ENCODE data around the gene NKD1. TPM values are rescaled to one million over a fixed set of nuclear protein-coding genes. Genes with fewer than 3 reads are reported as not detected.

Gene NKD1
- total RNA-seq, 4 donors from 2014 or later: 1.8 to 9.1 (median 2.6) TPM

GRCh38 chr16:50611995-50612848, 64.0 kb downstream of the NKD1 start:
- Histone ChIP-seq H3K4me3 (no peak overlapping the region), H3K27ac (no peak overlapping the region), H3K27me3 (no peaks in the 10 kb centered on the region), H3K36me3 (no peaks in the 10 kb centered on the region), H3K4me1 (peaks cover 22% of the 10 kb centered on the region), H3K9me3 (no peaks in the 10 kb centered on the region)
- no peak for DNase-seq (ENCODE audit: low spot score in 2 of 2)
- WGBS: 89% methylated on average over 10 of the region's 10 CpGs
- no peak for TF ChIP-seq POLR2A (IDR thresholded peaks at IDR 0.05)
- TF ChIP-seq, protein P1, sequence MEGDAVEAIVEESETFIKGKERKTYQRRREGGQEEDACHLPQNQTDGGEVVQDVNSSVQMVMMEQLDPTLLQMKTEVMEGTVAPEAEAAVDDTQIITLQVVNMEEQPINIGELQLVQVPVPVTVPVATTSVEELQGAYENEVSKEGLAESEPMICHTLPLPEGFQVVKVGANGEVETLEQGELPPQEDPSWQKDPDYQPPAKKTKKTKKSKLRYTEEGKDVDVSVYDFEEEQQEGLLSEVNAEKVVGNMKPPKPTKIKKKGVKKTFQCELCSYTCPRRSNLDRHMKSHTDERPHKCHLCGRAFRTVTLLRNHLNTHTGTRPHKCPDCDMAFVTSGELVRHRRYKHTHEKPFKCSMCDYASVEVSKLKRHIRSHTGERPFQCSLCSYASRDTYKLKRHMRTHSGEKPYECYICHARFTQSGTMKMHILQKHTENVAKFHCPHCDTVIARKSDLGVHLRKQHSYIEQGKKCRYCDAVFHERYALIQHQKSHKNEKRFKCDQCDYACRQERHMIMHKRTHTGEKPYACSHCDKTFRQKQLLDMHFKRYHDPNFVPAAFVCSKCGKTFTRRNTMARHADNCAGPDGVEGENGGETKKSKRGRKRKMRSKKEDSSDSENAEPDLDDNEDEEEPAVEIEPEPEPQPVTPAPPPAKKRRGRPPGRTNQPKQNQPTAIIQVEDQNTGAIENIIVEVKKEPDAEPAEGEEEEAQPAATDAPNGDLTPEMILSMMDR (IDR thresholded peaks at IDR 0.05): no peak
- TF ChIP-seq EP300 (IDR thresholded peaks at IDR 0.05): no peak

- Histone ChIP-seq H3K36me3 (no peaks in the 10 kb centered on the region), H3K27me3 (no peaks in the 10 kb centered on the region), H3K4me3 (no peak overlapping the region), H3K4me1 (peaks cover 22% of the 10 kb centered on the region), H3K9me3 (no peaks in the 10 kb centered on the region), H3K27ac (peak overlapping the region; percentile 38)
- WGBS: 89% methylated on average over 6 of the region's 6 CpGs
- TF ChIP-seq POLR2AphosphoS5 (IDR thresholded peaks at IDR 0.05) (no peak), EP300 (IDR thresholded peaks at IDR 0.05) (no peak), POLR2A (IDR thresholded peaks at IDR 0.05) (no peak)
- TF ChIP-seq, protein P1 (IDR thresholded peaks at IDR 0.05): no peak
- no peak for DNase-seq (ENCODE audit: low spot score in 2 of 2)
Measured at GRCh38 chr16:50612849-50613198, 64.6 kb downstream of the NKD1 start.

- Histone ChIP-seq H3K4me3 (no peak overlapping the region), H3K4me1 (peaks cover 22% of the 10 kb centered on the region), H3K27me3 (no peaks in the 10 kb centered on the region), H3K27ac (peak overlapping the region; percentile 38), H3K9me3 (no peaks in the 10 kb centered on the region), H3K36me3 (no peaks in the 10 kb centered on the region)
- WGBS: 58% methylated on average over 18 of the region's 20 CpGs
- no peak for DNase-seq (ENCODE audit: low spot score in 2 of 2)
- TF ChIP-seq, protein P1 (IDR thresholded peaks at IDR 0.05): no peak
- no peak for TF ChIP-seq POLR2A (IDR thresholded peaks at IDR 0.05)
- no peak for TF ChIP-seq EP300 (IDR thresholded peaks at IDR 0.05)
- TF ChIP-seq POLR2AphosphoS5 (IDR thresholded peaks at IDR 0.05): no peak
Measured at GRCh38 chr16:50613281-50613963, 65.2 kb downstream of the NKD1 start.

GRCh38 chr16:50613964-50614474, 65.8 kb downstream of the NKD1 start:
- no peaks in the 10 kb centered on the region for H3K27me3 ChIP-seq
- 80% methylated on average over 7 of the region's 7 CpGs for WGBS
- no peak overlapping the region for H3K4me3 ChIP-seq
- H3K36me3 ChIP-seq: no peaks in the 10 kb centered on the region
- H3K9me3 ChIP-seq: no peaks in the 10 kb centered on the region
- H3K4me1 ChIP-seq: peaks cover 22% of the 10 kb centered on the region
- H3K27ac ChIP-seq: no peak overlapping the region
- DNase-seq (ENCODE audit: low spot score in 2 of 2): no peak
- TF ChIP-seq POLR2AphosphoS5 (IDR thresholded peaks at IDR 0.05): no peak
- TF ChIP-seq EP300 (IDR thresholded peaks at IDR 0.05): no peak
- TF ChIP-seq, protein P1 (IDR thresholded peaks at IDR 0.05): no peak
- TF ChIP-seq POLR2A (IDR thresholded peaks at IDR 0.05): no peak
